GM06990 (cell line): ENCODE results near the gene SEC14L1.
"Not testable (repeated sequence)": the region's sequence is repeated elsewhere in the genome, so short reads cannot be mapped to it uniquely, and the experiment has no call there.

ENCODE experiments used
- DNase-seq: peaks from one replicate; pipeline ENCODE4 v3.0.0-alpha.2; 2011; ENCODE audit not compliant: insufficient read length; ENCODE audit errors: extremely low read depth
- H3K27me3 ChIP-seq: replicated peaks from 2 replicates; pipeline ENCODE4 v1.6.0; 2011; ENCODE audit warnings: low read length; ENCODE audit not compliant: control insufficient read depth, insufficient read depth
- H3K36me3 ChIP-seq: 2 replicates; pipeline ENCODE4 v1.5.1; 2011; ENCODE audit warnings: low read length; ENCODE audit not compliant: control insufficient read depth, insufficient read depth
- H3K4me3 ChIP-seq: replicated peaks from 2 replicates; pipeline ENCODE4 v1.5.1; 2011; ENCODE audit warnings: low read depth, mild to moderate bottlenecking, control low read depth, low read length
- CTCF ChIP-seq: IDR thresholded peaks from 2 replicates; pipeline ENCODE4 v1.5.1; 2011; ENCODE audit warnings: low read length, control low read depth, mild to moderate bottlenecking, inconsistent platforms; ENCODE audit not compliant: insufficient read depth, poor library complexity, severe bottlenecking

Gene SEC14L1

GRCh38 chr17:77107506-77108433 lies 33.0 kb upstream of the SEC14L1 start:
- Histone ChIP-seq H3K36me3 (no peaks in the 10 kb centered on the region), H3K27me3 (no peaks in the 10 kb centered on the region), H3K4me3 (no peak overlapping the region; the same call in 1 of the 2 replicates)
- TF ChIP-seq CTCF = no peak
- DNase-seq = peak; percentile 69

GRCh38 chr17:77109159-77109759 lies 31.5 kb upstream of the SEC14L1 start:
- TF ChIP-seq CTCF = no peak
- Histone ChIP-seq H3K4me3 (no peak overlapping the region), H3K36me3 (no peaks in the 10 kb centered on the region), H3K27me3 (no peaks in the 10 kb centered on the region)
- no peak for DNase-seq

- no peak for TF ChIP-seq CTCF
- Histone ChIP-seq H3K27me3 (no peaks in the 10 kb centered on the region), H3K36me3 (no peaks in the 10 kb centered on the region), H3K4me3 (no peak overlapping the region)
- DNase-seq = peak; percentile 47
Measured at GRCh38 chr17:77109764-77110359, 30.9 kb upstream of the SEC14L1 start.

GRCh38 chr17:77111165-77111933 lies 29.4 kb upstream of the SEC14L1 start:
- DNase-seq, H3K4me3 ChIP-seq, H3K27me3 ChIP-seq, H3K36me3 ChIP-seq: not testable (repeated sequence)

GRCh38 chr17:77111934-77112296 lies 28.9 kb upstream of the SEC14L1 start:
- Histone ChIP-seq H3K36me3 (no peaks in the 10 kb centered on the region), H3K4me3 (no peak overlapping the region), H3K27me3 (no peaks in the 10 kb centered on the region)
- DNase-seq = no peak
- no peak for TF ChIP-seq CTCF
